Stimulated activated CD4-positive, alpha-beta T cell treated with anti-CD3 and anti-CD28 coated beads, Interleukin-2, amount 100 ng/mL, for 4 hours (primary cell): ENCODE data around the gene ACOT8.
"Not testable (repeated sequence)": the region's sequence is repeated elsewhere in the genome, so short reads cannot be mapped to it uniquely, and the experiment has no call there.

Source experiments
- DNase-seq: peaks from one replicate; pipeline ENCODE4 v3.0.0-alpha.2; 2020; ENCODE audit warnings: low read depth

Gene ACOT8

GRCh38 chr20:45857114-45857881 is at the start of gene ACOT8, which contains the start of gene ZSWIM3:
Gene ACOT8 (minus strand): TSS chr20:45857392. CDS start chr20:45857315, 77 bp downstream.
Gene ZSWIM3 (plus strand): TSS chr20:45857614. CDS start chr20:45857826, 212 bp downstream.
- peak; percentile 94 for DNase-seq

- no peak for DNase-seq
Measured at GRCh38 chr20:45905505-45906079, 48.4 kb upstream of the ACOT8 start.

- no peak for DNase-seq
Measured at GRCh38 chr20:45904583-45905504, 47.7 kb upstream of the ACOT8 start.

- no peak for DNase-seq
Measured at GRCh38 chr20:45902199-45902701, 45.1 kb upstream of the ACOT8 start.

GRCh38 chr20:45901332-45901731 is 44.1 kb upstream of the ACOT8 start:
- DNase-seq: not testable (repeated sequence)

- DNase-seq: no peak
Measured at GRCh38 chr20:45899046-45899835, 42.0 kb upstream of the ACOT8 start.

GRCh38 chr20:45898285-45898684 is 41.1 kb upstream of the ACOT8 start:
- DNase-seq: no peak

GRCh38 chr20:45897692-45898091 is 40.5 kb upstream of the ACOT8 start:
- no peak for DNase-seq

- DNase-seq: no peak
Measured at GRCh38 chr20:45897289-45897688, 40.1 kb upstream of the ACOT8 start.

GRCh38 chr20:45896641-45897161 is 39.5 kb upstream of the ACOT8 start:
- no peak for DNase-seq

- DNase-seq: no peak
Measured at GRCh38 chr20:45894797-45895196, 37.6 kb upstream of the ACOT8 start.

GRCh38 chr20:45893831-45894230 is 36.6 kb upstream of the ACOT8 start:
- DNase-seq: no peak

- DNase-seq: no peak
Measured at GRCh38 chr20:45892828-45893500, 35.8 kb upstream of the ACOT8 start.

GRCh38 chr20:45892049-45892825 is 35.0 kb upstream of the ACOT8 start:
- DNase-seq: no peak

GRCh38 chr20:45890985-45891983 is 34.1 kb upstream of the ACOT8 start, which contains the start of the genes CTSA and NEURL2:
Gene CTSA (plus strand): TSS chr20:45891335. CDS start chr20:45891569, 234 bp downstream.
Gene NEURL2 (minus strand): TSS chr20:45891208. CDS start chr20:45890991, 217 bp downstream.
- DNase-seq: peak; percentile 83

GRCh38 chr20:45890077-45890984 is 33.1 kb upstream of the ACOT8 start:
- peak; percentile 27 for DNase-seq

- DNase-seq: no peak
Measured at GRCh38 chr20:45888681-45889080, 31.5 kb upstream of the ACOT8 start.
